Articular chondrocyte of knee joint (primary cell): ENCODE data around the gene LOXL4. TPM values are rescaled to one million over a fixed set of nuclear protein-coding genes. Genes with fewer than 3 reads are reported as not detected.

Source experiments
- total RNA-seq: library from RNA; depleted of rRNA; stranded (reverse); fragments of >200 nt; gene quantifications from 2 replicates; pipeline ENCODE4 v1.2.3, GENCODE V29; 2012

The LOXL4 gene
- total RNA-seq, result 13.7 and 32.8 TPM in 2 replicates

DNA sequence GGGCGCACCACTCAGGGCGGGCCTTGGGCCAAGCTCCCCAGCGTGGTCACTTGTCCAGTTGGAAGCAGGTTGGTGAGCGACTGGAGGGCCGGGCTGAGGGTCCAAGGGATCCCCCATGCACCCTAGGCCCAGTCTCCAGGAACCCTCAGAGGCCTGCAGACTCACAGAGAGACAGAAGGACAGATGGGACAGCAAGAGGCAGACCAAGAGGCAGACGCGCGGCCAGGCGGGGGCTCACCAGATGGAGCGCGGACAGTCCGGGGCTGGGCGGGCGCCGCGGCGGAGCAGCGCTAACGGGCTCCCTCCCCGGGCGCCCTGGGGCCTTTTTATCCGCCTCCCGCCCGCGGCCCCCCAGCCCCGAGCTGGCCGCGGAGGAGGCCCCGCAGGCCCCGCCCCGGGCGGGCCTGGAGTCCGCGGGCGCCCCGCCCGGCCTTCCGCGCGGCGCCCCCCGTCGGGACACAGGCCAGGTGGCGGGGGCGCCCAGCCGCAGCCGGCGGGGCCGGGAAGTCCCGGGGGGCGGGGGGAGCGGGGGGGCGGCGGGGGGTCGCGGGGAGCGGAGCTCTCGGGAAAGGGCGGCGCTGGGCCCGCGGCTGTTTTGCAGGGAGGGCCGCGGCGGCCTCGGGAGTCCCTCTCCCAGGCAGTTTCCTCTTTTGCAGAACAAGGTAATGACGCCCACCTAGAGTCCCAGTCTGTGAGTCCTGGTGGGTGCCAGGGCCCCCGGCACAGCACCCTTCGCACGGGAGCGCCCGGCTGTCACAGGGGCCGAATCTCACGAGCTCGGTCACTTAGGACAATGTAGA, at the start of gene LOXL4:
TSS of gene LOXL4 (minus strand) at position 301 of the 800 bp plus-strand sequence. CDS start 5,175 bp downstream, outside the sequence.

Other genes starting within 250 kb of the LOXL4 start
- gene CRTAC1, start 237.6 kb downstream of the LOXL4 start, total RNA-seq, result 4.7 and 5.8 TPM in 2 replicates
- gene R3HCC1L, start 133.5 kb downstream of the LOXL4 start, total RNA-seq, result 14.8 and 14.9 TPM in 2 replicates
- 7.8 and 11.5 TPM in 2 replicates for gene PYROXD2, start 147.0 kb upstream of the LOXL4 start, total RNA-seq
- 41.1 and 49.4 TPM in 2 replicates for gene HPS1, start 178.7 kb upstream of the LOXL4 start, total RNA-seq